Endothelial cell of umbilical vein (primary cell): ENCODE data around the gene NUDT8. TPM values are rescaled to one million over a fixed set of nuclear protein-coding genes. Genes with fewer than 3 reads are reported as not detected.

Experiments used
- BruUV-seq: library from RNA; stranded (reverse); fragments of 400-500 nt; replicated peaks from 2 replicates; lab custom pipeline; 2021; lab: Mats Ljungman, UMichigan
- CTCF ChIA-PET: fragments of 300-600, 350-600 bp; sonication (Branson Sonifier 250); formaldehyde crosslinking; loops from one replicate; lab custom pipeline; 2021; ENCODE audit warnings: antibody characterized with exemption, inconsistent platforms; lab: Charles Lee
- POLR2A ChIA-PET: fragments of 300-600, 350-600 bp; sonication (Branson Sonifier 250); formaldehyde crosslinking; loops from one replicate; lab custom pipeline; 2021; ENCODE audit warnings: antibody characterized with exemption, inconsistent platforms; lab: Charles Lee
- DNase-seq: peaks from one replicate; pipeline ENCODE4 v3.0.0-alpha.2; 2011; ENCODE audit warnings: low read depth, low spot score
- FAIRE-seq: peaks from 2 replicates; lab custom pipeline; 2011; peaks lifted over from hg19 to GRCh38; lab: Jason Lieb, UNC
- H2AFZ ChIP-seq: 2 replicates; pipeline ENCODE4 v1.6.0; 2012; ENCODE audit warnings: low read depth, low read length, control low read depth, inconsistent platforms
- H3K27ac ChIP-seq: 2 replicates; pipeline ENCODE4 v1.5.1; 2011; ENCODE audit warnings: low read depth, mild to moderate bottlenecking, control low read depth, low read length, moderate library complexity; ENCODE audit not compliant: insufficient read depth
- H3K27me3 ChIP-seq, 2 experiments: 2 replicates each; pipeline versions ENCODE4 v1.6.0 to v1.6.1; 2011; ENCODE audit warnings: low read length in 2 of 2, mixed read lengths in 1 of 2; ENCODE audit not compliant: control insufficient read depth in 2 of 2, insufficient read depth in 2 of 2
- H3K36me3 ChIP-seq, 2 experiments: 2 replicates in 1 of 2; 3 replicates in 1 of 2; pipeline ENCODE4 v1.5.1; 2011; ENCODE audit warnings: low read length in 2 of 2, mild to moderate bottlenecking in 1 of 2, moderate library complexity in 1 of 2; ENCODE audit not compliant: control insufficient read depth in 2 of 2, insufficient read depth in 2 of 2; ENCODE audit errors: extremely low read depth in 1 of 2
- H3K4me1 ChIP-seq: 3 replicates; pipeline ENCODE4 v1.5.1; 2011; ENCODE audit warnings: mild to moderate bottlenecking, low read length; ENCODE audit not compliant: control insufficient read depth, insufficient read depth; ENCODE audit errors: extremely low read depth
- H3K4me2 ChIP-seq: 2 replicates; pipeline ENCODE4 v1.6.1; 2011; ENCODE audit warnings: low read length, control low read depth, mixed read lengths; ENCODE audit not compliant: insufficient read depth
- H3K4me3 ChIP-seq, 3 experiments: fragments of 200-600 bp in 1 of 3; sonication (generic), shearing (Covaris generic) in 1 of 3; replicated peaks in 1 of 3; 2 replicates each; pipeline ENCODE4 v1.5.1; 2011 to 2016; ENCODE audit warnings: control low read depth in 3 of 3, low read length in 3 of 3, mild to moderate bottlenecking in 2 of 3, inconsistent platforms in 1 of 3, low read depth in 1 of 3, moderate library complexity in 1 of 3; ENCODE audit not compliant: insufficient read depth in 1 of 3
- H3K79me2 ChIP-seq: 2 replicates; pipeline ENCODE4 v1.6.0; 2012; ENCODE audit warnings: low read length, inconsistent platforms; ENCODE audit not compliant: control insufficient read depth, insufficient read depth
- H3K9ac ChIP-seq: replicated peaks from 2 replicates; pipeline ENCODE3; 2011; ENCODE audit warnings: low read length, control low read depth; ENCODE audit not compliant: insufficient read depth; ENCODE audit errors: extremely low read depth
- H3K9me1 ChIP-seq: replicated peaks from 3 replicates; pipeline ENCODE4 v1.6.0; 2011; ENCODE audit warnings: mild to moderate bottlenecking, low read length; ENCODE audit not compliant: control insufficient read depth, insufficient read depth; ENCODE audit errors: extremely low read depth
- H3K9me3 ChIP-seq: replicated peaks from 2 replicates; pipeline ENCODE4 v1.5.1; 2012; ENCODE audit warnings: low read length, inconsistent platforms; ENCODE audit not compliant: control insufficient read depth, insufficient read depth
- H4K20me1 ChIP-seq: replicated peaks from 2 replicates; pipeline ENCODE3; 2011; ENCODE audit warnings: mild to moderate bottlenecking, low read length; ENCODE audit not compliant: control insufficient read depth, insufficient read depth; ENCODE audit errors: extremely low read depth
- EZH2 ChIP-seq: IDR thresholded peaks from 2 replicates; pipeline ENCODE4 v1.6.1; 2012; ENCODE audit warnings: borderline replicate concordance, low read depth, mild to moderate bottlenecking, moderate library complexity, low read length, inconsistent platforms; ENCODE audit not compliant: severe bottlenecking
- FOS ChIP-seq: IDR thresholded peaks from 2 replicates; pipeline ENCODE4 v1.6.1; 2011; ENCODE audit warnings: mild to moderate bottlenecking, low read length, moderate library complexity, borderline replicate concordance; ENCODE audit not compliant: insufficient read depth
- GATA2 ChIP-seq: IDR thresholded peaks from 2 replicates; pipeline ENCODE4 v1.7.0; 2011; ENCODE audit warnings: low read depth, mild to moderate bottlenecking, moderate library complexity, mixed read lengths, low read length; ENCODE audit not compliant: insufficient read length, insufficient read depth
- JUN ChIP-seq: IDR thresholded peaks from 2 replicates; pipeline ENCODE4 v1.6.1; 2011; ENCODE audit warnings: borderline replicate concordance, low read depth; ENCODE audit not compliant: insufficient read length, insufficient read depth
- MYC ChIP-seq: IDR thresholded peaks from one replicate; pipeline ENCODE4 v1.6.1; 2011; ENCODE audit warnings: mild to moderate bottlenecking, low read depth, low read length
- POLR2A ChIP-seq: IDR thresholded peaks from 2 replicates; pipeline ENCODE4 v1.6.1; 2012; ENCODE audit warnings: low read depth, mild to moderate bottlenecking, control low read depth, low read length
- POLR2AphosphoS5 ChIP-seq: IDR thresholded peaks from 2 replicates; pipeline ENCODE4 v1.6.1; 2012; ENCODE audit warnings: low read depth, mild to moderate bottlenecking, control low read depth, low read length, moderate library complexity; ENCODE audit not compliant: insufficient read depth
- dilution Hi-C: fragments of 300-500 bp; cut with MboI; formaldehyde crosslinking; loops from one replicate; pipeline ENCODE4 v1.15.0; 2019; ENCODE audit warnings: low sequenced_read_pairs; ENCODE audit not compliant: extremely low pct_ligation_motif_present
- intact Hi-C: fragments of 100-400 bp; cut with micrococcal nuclease; formaldehyde crosslinking; loops from one replicate; pipeline ENCODE4 v1.10.0; 2022
- polyA plus RNA-seq, 4 experiments: library from polyadenylated mRNA; depleted of rRNA in 3 of 4; stranded (reverse) in 3 of 4; unstranded in 1 of 4; fragments of >200 nt; gene quantifications; 2 replicates each; pipeline versions ENCODE4 v1.2.1 to v1.2.3, GENCODE V29; 2011 to 2012; ENCODE audit warnings: missing spikeins in 1 of 4
- total RNA-seq: library from RNA; stranded (reverse); gene quantifications from 2 replicates; pipeline ENCODE4 v1.2.3, GENCODE V29; 2021
- TF ChIP-seq, protein P1 (sequence below), 2 donors: IDR thresholded peaks; 1 replicate in 1 of 2; 2 replicates in 1 of 2; pipeline ENCODE4 v1.5.1; 2011; ENCODE audit warnings: low read length in 2 of 2, mild to moderate bottlenecking in 2 of 2, moderate library complexity in 2 of 2, control low read depth in 1 of 2, inconsistent platforms in 1 of 2, low read depth in 1 of 2; ENCODE audit not compliant: insufficient read depth in 1 of 2; ENCODE audit errors: extremely low read depth in 1 of 2
- TF ChIP-seq, protein P2 (sequence below): IDR thresholded peaks from 2 replicates; pipeline ENCODE4 v1.6.1; 2011; ENCODE audit not compliant: insufficient read depth, insufficient read length

The NUDT8 gene
- total and polyA plus RNA-seq, 2 donors (not counting 3 experiments of a cell fraction or from before 2014, with no cell fraction given) = 14.1 to 20.4 TPM

DNA sequence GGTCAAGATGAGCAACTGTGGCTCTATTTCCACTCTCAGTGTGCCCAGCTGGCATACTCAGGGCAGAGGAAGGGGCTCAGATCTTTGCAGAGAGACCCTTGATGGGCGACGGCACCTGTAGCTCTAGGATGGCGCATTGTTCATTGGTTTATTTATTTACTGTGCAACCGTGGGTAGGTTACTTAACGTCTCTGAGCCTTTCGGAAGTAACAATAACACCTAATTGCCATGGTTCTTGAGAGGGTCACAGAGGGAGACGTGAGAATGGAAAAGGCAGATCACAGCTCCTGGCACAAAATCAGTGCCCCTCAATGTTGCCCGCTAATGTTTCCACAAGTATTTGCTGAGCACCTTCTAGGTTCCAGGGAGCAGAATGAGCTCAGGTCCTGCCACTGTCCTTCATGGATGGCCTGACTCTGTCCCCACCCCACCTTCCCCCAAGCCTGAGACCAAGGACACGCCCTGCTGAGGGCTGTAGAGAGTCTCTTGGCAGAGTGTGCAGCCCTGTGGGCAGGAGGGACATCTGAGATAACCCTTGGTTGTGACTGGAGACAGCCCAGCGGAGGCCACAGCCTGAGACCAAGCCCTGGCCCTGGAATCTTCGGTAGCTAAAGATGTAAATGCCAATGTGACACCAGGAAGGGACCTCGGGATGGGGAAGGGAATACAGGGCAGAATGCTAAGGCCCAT is 45.5 kb upstream of the NUDT8 start:
- FAIRE-seq (no peak), DNase-seq (no peak)
- Histone ChIP-seq H2AFZ (no peak overlapping the region), H4K20me1 (no peaks in the 10 kb centered on the region), H3K36me3 (no peaks in the 10 kb centered on the region), H3K9ac (no peak overlapping the region), H3K4me3 (no peak overlapping the region), H3K27me3 (peaks cover 0 to 3% of the 10 kb centered on the region in 2 experiments), H3K4me2 (no peak overlapping the region), H3K27ac (no peak overlapping the region), H3K79me2 (no peaks in the 10 kb centered on the region), H3K9me3 (no peaks in the 10 kb centered on the region), H3K9me1 (no peaks in the 10 kb centered on the region), H3K4me1 (no peaks in the 10 kb centered on the region)
- ChIA-PET POLR2A (no interaction called here), CTCF (interaction anchor here (0.8 kb wide), 1 partner anchor 36 kb away, joined by 3 read pairs; no protein-coding TSS in a partner anchor)
- intact Hi-C loops (no loop called here), dilution Hi-C loops (no loop called here)
- no TSS peak for BruUV-seq
- TF ChIP-seq, protein P1, sequence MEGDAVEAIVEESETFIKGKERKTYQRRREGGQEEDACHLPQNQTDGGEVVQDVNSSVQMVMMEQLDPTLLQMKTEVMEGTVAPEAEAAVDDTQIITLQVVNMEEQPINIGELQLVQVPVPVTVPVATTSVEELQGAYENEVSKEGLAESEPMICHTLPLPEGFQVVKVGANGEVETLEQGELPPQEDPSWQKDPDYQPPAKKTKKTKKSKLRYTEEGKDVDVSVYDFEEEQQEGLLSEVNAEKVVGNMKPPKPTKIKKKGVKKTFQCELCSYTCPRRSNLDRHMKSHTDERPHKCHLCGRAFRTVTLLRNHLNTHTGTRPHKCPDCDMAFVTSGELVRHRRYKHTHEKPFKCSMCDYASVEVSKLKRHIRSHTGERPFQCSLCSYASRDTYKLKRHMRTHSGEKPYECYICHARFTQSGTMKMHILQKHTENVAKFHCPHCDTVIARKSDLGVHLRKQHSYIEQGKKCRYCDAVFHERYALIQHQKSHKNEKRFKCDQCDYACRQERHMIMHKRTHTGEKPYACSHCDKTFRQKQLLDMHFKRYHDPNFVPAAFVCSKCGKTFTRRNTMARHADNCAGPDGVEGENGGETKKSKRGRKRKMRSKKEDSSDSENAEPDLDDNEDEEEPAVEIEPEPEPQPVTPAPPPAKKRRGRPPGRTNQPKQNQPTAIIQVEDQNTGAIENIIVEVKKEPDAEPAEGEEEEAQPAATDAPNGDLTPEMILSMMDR (IDR thresholded peaks at IDR 0.05; ENCODE audit: extremely low read depth in 1 of 2, insufficient read depth in 1 of 2, low read depth in 1 of 2, low read length in 2 of 2) = no peak
- TF ChIP-seq, protein P2, sequence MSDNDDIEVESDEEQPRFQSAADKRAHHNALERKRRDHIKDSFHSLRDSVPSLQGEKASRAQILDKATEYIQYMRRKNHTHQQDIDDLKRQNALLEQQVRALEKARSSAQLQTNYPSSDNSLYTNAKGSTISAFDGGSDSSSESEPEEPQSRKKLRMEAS = no peak
- TF ChIP-seq POLR2AphosphoS5 (no peak), JUN (no peak), FOS (no peak), MYC (no peak), EZH2 (no peak), POLR2A (no peak), GATA2 (no peak)
